ENCODE results near the gene ZNRF1.
"Not testable (repeated sequence)": the region's sequence is repeated elsewhere in the genome, so short reads cannot be mapped to it uniquely, and the experiment has no call there.

The ZNRF1 gene

GRCh38 chr16:74998481-74999218, at the start of gene ZNRF1:
TSS of gene ZNRF1 (plus strand) at chr16:74999024. CDS start at chr16:74999672, 648 bp downstream.
- peak; percentile 57 for DNase-seq (ENCODE audit: low spot score)

- no peak for DNase-seq (ENCODE audit: low spot score)
Observed at GRCh38 chr16:74949309-74949708, 49.5 kb upstream of the ZNRF1 start.

GRCh38 chr16:74950511-74950910, 48.3 kb upstream of the ZNRF1 start:
- DNase-seq (ENCODE audit: low spot score) = no peak

- no peak for DNase-seq (ENCODE audit: low spot score)
Observed at GRCh38 chr16:74951206-74951605, 47.6 kb upstream of the ZNRF1 start.

GRCh38 chr16:74951681-74952080, 47.1 kb upstream of the ZNRF1 start:
- DNase-seq (ENCODE audit: low spot score) = no peak

GRCh38 chr16:74954763-74955162, 44.1 kb upstream of the ZNRF1 start:
- peak; percentile 8 for DNase-seq (ENCODE audit: low spot score)

GRCh38 chr16:74973304-74973703, 25.5 kb upstream of the ZNRF1 start:
- DNase-seq (ENCODE audit: low spot score) = no peak

GRCh38 chr16:74975591-74975990, 23.2 kb upstream of the ZNRF1 start:
- no peak for DNase-seq (ENCODE audit: low spot score)

- no peak for DNase-seq (ENCODE audit: low spot score)
Observed at GRCh38 chr16:74982256-74982655, 16.6 kb upstream of the ZNRF1 start.

GRCh38 chr16:74984194-74984528, 14.7 kb upstream of the ZNRF1 start:
- no peak for DNase-seq (ENCODE audit: low spot score)

- DNase-seq (ENCODE audit: low spot score) = peak; percentile 89
Observed at GRCh38 chr16:74984529-74985296, 14.1 kb upstream of the ZNRF1 start, which contains the start of gene WDR59. TSS of gene WDR59 (minus strand) at chr16:74985123. CDS start at chr16:74985017, 106 bp downstream.

GRCh38 chr16:74987027-74987681, 11.7 kb upstream of the ZNRF1 start:
- no peak for DNase-seq (ENCODE audit: low spot score)

GRCh38 chr16:74989864-74990263, 9.0 kb upstream of the ZNRF1 start:
- DNase-seq (ENCODE audit: low spot score) = not testable (repeated sequence)

GRCh38 chr16:74990832-74991231, 8.0 kb upstream of the ZNRF1 start:
- DNase-seq (ENCODE audit: low spot score) = no peak

- no peak for DNase-seq (ENCODE audit: low spot score)
Observed at GRCh38 chr16:74991268-74991592, 7.6 kb upstream of the ZNRF1 start.

- DNase-seq (ENCODE audit: low spot score) = no peak
Observed at GRCh38 chr16:74991593-74992403, 7.0 kb upstream of the ZNRF1 start.

GRCh38 chr16:74995986-74996385, 2.8 kb upstream of the ZNRF1 start:
- DNase-seq (ENCODE audit: low spot score) = no peak

- DNase-seq (ENCODE audit: low spot score) = no peak
Observed at GRCh38 chr16:74997042-74997491, 1.8 kb upstream of the ZNRF1 start.

- no peak for DNase-seq (ENCODE audit: low spot score)
Observed at GRCh38 chr16:74999219-74999608, 390 bp downstream of the ZNRF1 start.

- no peak for DNase-seq (ENCODE audit: low spot score)
Observed at GRCh38 chr16:74999609-75000480, 1.0 kb downstream of the ZNRF1 start.

GRCh38 chr16:75000481-75001081, 1.8 kb downstream of the ZNRF1 start:
- no peak for DNase-seq (ENCODE audit: low spot score)
